B cell (primary cell): ENCODE measurements around the gene CAPN15. TPM values are rescaled to one million over a fixed set of nuclear protein-coding genes. Genes with fewer than 3 reads are reported as not detected.

Experiments
- ATAC-seq: fragments of 200-7000 bp; cut with Tn5 transposase; one replicate; pipeline ENCODE4 v1.10.0; 2021; ENCODE audit warnings: low read depth, mild to moderate bottlenecking, moderate number of reproducible peaks, moderate library complexity
- CTCF ChIA-PET: fragments of 350-600 bp; sonication (Branson Sonifier 250); formaldehyde crosslinking; loops from one replicate; lab custom pipeline; 2021; ENCODE audit warnings: antibody characterized with exemption, inconsistent platforms; lab: Charles Lee
- POLR2A ChIA-PET: fragments of 350-600 bp; sonication (Branson Sonifier 250); formaldehyde crosslinking; loops from one replicate; lab custom pipeline; 2021; ENCODE audit warnings: antibody characterized with exemption; lab: Charles Lee
- DNase-seq: peaks from one replicate; pipeline ENCODE4 v3.0.0; 2013
- H2AFZ ChIP-seq: 2 replicates; pipeline ENCODE4 v1.6.1; 2012; ENCODE audit warnings: mild to moderate bottlenecking, low read depth, low read length; ENCODE audit not compliant: insufficient read depth, poor library complexity, severe bottlenecking
- H3K27ac ChIP-seq, 2 donors: 1 replicate in 1 of 2; 2 replicates in 1 of 2; pipeline ENCODE4 v1.5.1; 2012 to 2013; ENCODE audit warnings: low read length in 2 of 2, mild to moderate bottlenecking in 2 of 2, moderate library complexity in 1 of 2
- H3K27me3 ChIP-seq, 4 experiments: fragments of 200-600 bp in 1 of 4; sonication (generic) in 1 of 4; replicated peaks in 1 of 4; 1 replicate in 2 of 4; 2 replicates in 2 of 4; pipeline versions ENCODE4 v1.6.1 to v1.7.0; 2013 to 2016; ENCODE audit warnings: low read length in 3 of 4, mild to moderate bottlenecking in 2 of 4, mixed read lengths in 1 of 4, moderate library complexity in 1 of 4; ENCODE audit not compliant: insufficient read depth in 4 of 4, control insufficient read depth in 3 of 4; ENCODE audit errors: control extremely low read depth in 1 of 4
- H3K36me3 ChIP-seq, 2 experiments: replicated peaks in 1 of 2; 1 replicate in 1 of 2; 2 replicates in 1 of 2; pipeline versions ENCODE4 v1.6.1 to v1.7.1; 2013; ENCODE audit warnings: low read length in 1 of 2; ENCODE audit not compliant: insufficient read depth in 2 of 2, control insufficient read depth in 1 of 2; ENCODE audit errors: control extremely low read depth in 1 of 2, extremely low read depth in 1 of 2
- H3K4me1 ChIP-seq, 2 donors: fragments of 200-600 bp in 1 of 2; sonication (generic) in 1 of 2; 1 replicate in 1 of 2; 2 replicates in 1 of 2; pipeline versions ENCODE4 v1.5.1 to v1.6.1; 2013 to 2017; ENCODE audit warnings: low read length in 2 of 2; ENCODE audit not compliant: control insufficient read depth in 2 of 2, insufficient read depth in 2 of 2
- H3K4me2 ChIP-seq: replicated peaks from 2 replicates; pipeline ENCODE3; 2012; ENCODE audit warnings: mild to moderate bottlenecking, low read depth, low read length; ENCODE audit not compliant: poor library complexity, severe bottlenecking
- H3K4me3 ChIP-seq, 5 experiments: fragments of 200-600 bp in 1 of 5; sonication (generic) in 1 of 5; 1 replicate in 3 of 5; 2 replicates in 2 of 5; pipeline versions ENCODE4 v1.5.1 to v1.7.0; 2011 to 2016; ENCODE audit warnings: low read length in 4 of 5, mild to moderate bottlenecking in 4 of 5, low read depth in 2 of 5, control low read depth in 1 of 5, moderate library complexity in 1 of 5; ENCODE audit not compliant: insufficient read depth in 1 of 5; ENCODE audit errors: control extremely low read depth in 1 of 5, extremely low read depth in 1 of 5
- H3K79me2 ChIP-seq: fragments of 200-600 bp; sonication (generic); one replicate; pipeline ENCODE4 v1.6.0; 2016; ENCODE audit warnings: low read length; ENCODE audit not compliant: control insufficient read depth, insufficient read depth
- H3K9ac ChIP-seq: fragments of 200-600 bp; sonication (generic); 2 replicates; pipeline ENCODE4 v1.6.1; 2017; ENCODE audit warnings: mild to moderate bottlenecking, low read length, moderate library complexity
- H3K9me3 ChIP-seq, 3 donors: one replicate each; pipeline versions ENCODE4 v1.6.1 to v1.7.1; 2013; ENCODE audit warnings: low read length in 2 of 3; ENCODE audit not compliant: control insufficient read depth in 2 of 3, insufficient read depth in 1 of 3; ENCODE audit errors: control extremely low read depth in 1 of 3
- H4K20me1 ChIP-seq: 2 replicates; pipeline ENCODE4 v1.6.0; 2012; ENCODE audit warnings: mild to moderate bottlenecking, low read length; ENCODE audit not compliant: insufficient read depth, control insufficient read depth, poor library complexity, severe bottlenecking
- H3K27ac Mint-ChIP-seq: one replicate; pipeline ENCODE4 v1.8.0; 2021; ENCODE audit warnings: mixed read lengths
- H3K27me3 Mint-ChIP-seq: one replicate; pipeline ENCODE4 v1.8.0; 2021; ENCODE audit warnings: mixed read lengths
- H3K4me1 Mint-ChIP-seq: one replicate; pipeline ENCODE4 v1.8.0; 2021; ENCODE audit warnings: mixed read lengths
- H3K4me3 Mint-ChIP-seq: one replicate; pipeline ENCODE4 v1.8.0; 2021; ENCODE audit warnings: mixed read lengths
- H3K9me3 Mint-ChIP-seq: one replicate; pipeline ENCODE4 v1.8.0; 2022; ENCODE audit warnings: mixed read lengths; ENCODE audit not compliant: insufficient read depth
- EZH2 ChIP-seq: IDR thresholded peaks from 2 replicates; pipeline ENCODE4 v1.6.1; 2012; ENCODE audit warnings: borderline replicate concordance, low read depth, mild to moderate bottlenecking, moderate library complexity, low read length; ENCODE audit not compliant: insufficient read depth, poor library complexity, severe bottlenecking
- WGBS: methylation state at CpG from one replicate; pipeline ENCODE4 v1.1.5; 2013; ENCODE audit warnings: missing lambda C conversion rate; ENCODE audit not compliant: insufficient coverage; 5-methylcytosine and 5-hydroxymethylcytosine counted together
- intact Hi-C: fragments of 100-400 bp; cut with micrococcal nuclease; formaldehyde crosslinking; loops from one replicate; pipeline ENCODE4 v1.10.0; 2022
- polyA plus RNA-seq: library from polyadenylated mRNA; depleted of rRNA; stranded (reverse); fragments of >200 nt; gene quantifications from 2 replicates; pipeline ENCODE4 v1.2.3, GENCODE V29; 2012
- total RNA-seq, 2 donors: library from RNA; stranded (reverse); fragments of 120-200 nt in 1 of 2; gene quantifications; 1 replicate in 1 of 2; 2 replicates in 1 of 2; pipeline versions ENCODE4 v1.2.3 to v1.2.4, GENCODE V29; 2013 to 2022
- TF ChIP-seq, protein P1 (sequence below): fragments of 200-600 bp; IDR thresholded peaks from one replicate; pipeline ENCODE4 v1.8.0; 2022; ENCODE audit warnings: antibody characterized with exemption, mild to moderate bottlenecking

CAPN15 gene
- total and polyA plus RNA-seq, 2 donors (not counting 1 experiment from before 2014, with no cell fraction given): 67.2 to 77.2 TPM

GRCh38 chr16:585351-585750 lies 57.8 kb downstream of the CAPN15 start:
- 39% methylated on average over 10 of the region's 10 CpGs for WGBS
- TF ChIP-seq, protein P1, sequence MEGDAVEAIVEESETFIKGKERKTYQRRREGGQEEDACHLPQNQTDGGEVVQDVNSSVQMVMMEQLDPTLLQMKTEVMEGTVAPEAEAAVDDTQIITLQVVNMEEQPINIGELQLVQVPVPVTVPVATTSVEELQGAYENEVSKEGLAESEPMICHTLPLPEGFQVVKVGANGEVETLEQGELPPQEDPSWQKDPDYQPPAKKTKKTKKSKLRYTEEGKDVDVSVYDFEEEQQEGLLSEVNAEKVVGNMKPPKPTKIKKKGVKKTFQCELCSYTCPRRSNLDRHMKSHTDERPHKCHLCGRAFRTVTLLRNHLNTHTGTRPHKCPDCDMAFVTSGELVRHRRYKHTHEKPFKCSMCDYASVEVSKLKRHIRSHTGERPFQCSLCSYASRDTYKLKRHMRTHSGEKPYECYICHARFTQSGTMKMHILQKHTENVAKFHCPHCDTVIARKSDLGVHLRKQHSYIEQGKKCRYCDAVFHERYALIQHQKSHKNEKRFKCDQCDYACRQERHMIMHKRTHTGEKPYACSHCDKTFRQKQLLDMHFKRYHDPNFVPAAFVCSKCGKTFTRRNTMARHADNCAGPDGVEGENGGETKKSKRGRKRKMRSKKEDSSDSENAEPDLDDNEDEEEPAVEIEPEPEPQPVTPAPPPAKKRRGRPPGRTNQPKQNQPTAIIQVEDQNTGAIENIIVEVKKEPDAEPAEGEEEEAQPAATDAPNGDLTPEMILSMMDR: no peak
- no peak for TF ChIP-seq EZH2
- Histone ChIP-seq H3K4me3 (no peak overlapping the region), H2AFZ (no peak overlapping the region), H3K27ac (no peak overlapping the region), H3K27me3 (peaks cover 0 to 2% (median 0%) of the 10 kb centered on the region in 4 experiments), H3K9me3 (no peaks in the 10 kb centered on the region), H3K36me3 (no peaks in the 10 kb centered on the region), H3K4me2 (no peak overlapping the region), H3K79me2 (peaks cover 14% of the 10 kb centered on the region), H3K4me1 (peaks cover 7 to 16% of the 10 kb centered on the region in 2 donors), H4K20me1 (peaks cover 16% of the 10 kb centered on the region), H3K9ac (no peak overlapping the region)
- Mint-ChIP-seq H3K27ac (no peak overlapping the region), H3K4me3 (no peak overlapping the region), H3K27me3 (no peaks in the 10 kb centered on the region), H3K9me3 (no peaks in the 10 kb centered on the region), H3K4me1 (peaks cover 19% of the 10 kb centered on the region)
- ATAC-seq (no peak), DNase-seq (no peak)
- CTCF ChIA-PET: no interaction called here
- POLR2A ChIA-PET: no interaction called here
- intact Hi-C loops: loop anchor here (5.0 kb wide), 1 partner anchor 183 kb away; the partner anchor contains the start of gene DECR2

DNA sequence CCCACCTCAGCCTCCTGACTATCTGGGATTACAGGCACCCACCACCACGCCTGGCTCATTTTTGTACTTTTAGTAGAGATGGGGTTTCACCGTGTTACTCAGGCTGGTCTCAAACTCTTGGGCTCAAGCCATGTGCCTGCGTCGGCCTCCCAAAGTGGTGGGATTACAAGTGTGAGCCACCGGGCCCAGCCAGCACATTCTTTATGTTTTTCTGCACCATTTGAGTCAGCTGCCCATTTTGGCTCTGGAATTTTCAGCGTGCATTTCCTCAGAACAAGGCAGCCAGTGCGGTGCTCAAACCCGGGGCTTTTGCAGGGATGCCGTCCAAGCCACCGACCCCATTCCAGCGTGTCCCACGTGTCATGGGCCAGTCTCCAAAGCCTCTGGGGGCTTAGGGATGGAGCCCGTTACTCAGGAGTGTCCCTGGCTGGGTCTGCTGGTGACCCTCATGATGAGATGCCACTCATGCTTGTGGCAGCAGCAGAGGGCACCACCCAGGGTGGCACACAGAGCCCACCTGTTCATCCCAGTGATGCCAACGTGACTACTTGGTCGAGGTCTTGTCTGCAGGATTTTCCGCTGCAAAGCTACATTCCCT lies 58.6 kb downstream of the CAPN15 start:
- Mint-ChIP-seq H3K9me3 (no peaks in the 10 kb centered on the region), H3K27me3 (no peaks in the 10 kb centered on the region), H3K4me3 (no peak overlapping the region), H3K4me1 (peaks cover 26% of the 10 kb centered on the region), H3K27ac (no peak overlapping the region)
- DNase-seq: no peak
- Histone ChIP-seq H3K79me2 (peaks cover 22% of the 10 kb centered on the region), H3K9me3 (no peaks in the 10 kb centered on the region), H3K9ac (no peak overlapping the region), H4K20me1 (peaks cover 24% of the 10 kb centered on the region), H3K4me3 (no peak overlapping the region), H3K27me3 (peaks cover 0 to 2% (median 0%) of the 10 kb centered on the region in 4 experiments), H3K4me1 (peaks cover 14 to 23% of the 10 kb centered on the region in 2 donors), H2AFZ (no peak overlapping the region), H3K4me2 (no peak overlapping the region), H3K27ac (no peak overlapping the region), H3K36me3 (no peaks in the 10 kb centered on the region)
- intact Hi-C loops: loop anchor here (5.0 kb wide), 1 partner anchor 184 kb away; the partner anchor contains the start of gene DECR2
- 74% methylated on average over 16 of the region's 16 CpGs for WGBS
- ATAC-seq: no peak
- TF ChIP-seq, protein P1: no peak
- TF ChIP-seq EZH2: no peak
- POLR2A ChIA-PET: interaction anchor here (0.7 kb wide), 1 partner anchor 59 kb away, joined by 3 read pairs; no protein-coding TSS in a partner anchor
- CTCF ChIA-PET: no interaction called here
